ENCODE results near the gene TEX35.

DNA sequence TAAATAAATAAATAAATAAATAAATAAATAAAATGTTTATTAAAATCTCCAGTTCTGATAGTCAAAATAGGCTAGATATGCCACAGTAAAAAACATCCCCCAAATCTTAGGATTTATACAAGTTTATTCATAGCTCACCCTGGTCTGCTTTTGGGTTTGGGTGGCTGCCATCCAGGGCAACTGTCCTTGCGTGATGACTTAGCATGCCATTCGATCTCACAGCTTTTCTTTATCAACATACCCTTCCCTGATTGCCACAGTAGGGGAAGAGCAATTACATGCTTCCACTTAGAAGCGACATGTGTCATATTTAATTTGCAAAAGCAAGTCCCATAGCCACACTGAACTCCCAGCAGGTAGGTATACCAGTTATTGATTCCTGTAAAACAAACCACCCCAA, 52.7 kb downstream of the TEX35 start:
- TF ChIP-seq, protein P1, sequence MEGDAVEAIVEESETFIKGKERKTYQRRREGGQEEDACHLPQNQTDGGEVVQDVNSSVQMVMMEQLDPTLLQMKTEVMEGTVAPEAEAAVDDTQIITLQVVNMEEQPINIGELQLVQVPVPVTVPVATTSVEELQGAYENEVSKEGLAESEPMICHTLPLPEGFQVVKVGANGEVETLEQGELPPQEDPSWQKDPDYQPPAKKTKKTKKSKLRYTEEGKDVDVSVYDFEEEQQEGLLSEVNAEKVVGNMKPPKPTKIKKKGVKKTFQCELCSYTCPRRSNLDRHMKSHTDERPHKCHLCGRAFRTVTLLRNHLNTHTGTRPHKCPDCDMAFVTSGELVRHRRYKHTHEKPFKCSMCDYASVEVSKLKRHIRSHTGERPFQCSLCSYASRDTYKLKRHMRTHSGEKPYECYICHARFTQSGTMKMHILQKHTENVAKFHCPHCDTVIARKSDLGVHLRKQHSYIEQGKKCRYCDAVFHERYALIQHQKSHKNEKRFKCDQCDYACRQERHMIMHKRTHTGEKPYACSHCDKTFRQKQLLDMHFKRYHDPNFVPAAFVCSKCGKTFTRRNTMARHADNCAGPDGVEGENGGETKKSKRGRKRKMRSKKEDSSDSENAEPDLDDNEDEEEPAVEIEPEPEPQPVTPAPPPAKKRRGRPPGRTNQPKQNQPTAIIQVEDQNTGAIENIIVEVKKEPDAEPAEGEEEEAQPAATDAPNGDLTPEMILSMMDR (optimal IDR thresholded peaks at IDR 0.05 in 1 of 3, IDR thresholded peaks at IDR 0.05 in 1 of 3, conservative IDR thresholded peaks at IDR 0.05 in 1 of 3; ENCODE audit: extremely low read depth in 1 of 3, insufficient read depth in 2 of 3, low read length in 3 of 3) = no peak
- no peak for TF ChIP-seq EZH2 (IDR thresholded peaks at IDR 0.05; ENCODE audit: low read length)
